HG02938 (cell line): ENCODE results near the gene OR2H1.
"Not testable (repeated sequence)": the region's sequence is repeated elsewhere in the genome, so short reads cannot be mapped to it uniquely, and the experiment has no call there.

Source experiments
- ATAC-seq: cut with Tn5 transposase; IDR thresholded peaks from one replicate; pipeline ENCODE4 v1.9.1; 2021; ENCODE audit warnings: mild to moderate bottlenecking, moderate library complexity; ENCODE audit not compliant: unreplicated experiment

OR2H1 gene

DNA sequence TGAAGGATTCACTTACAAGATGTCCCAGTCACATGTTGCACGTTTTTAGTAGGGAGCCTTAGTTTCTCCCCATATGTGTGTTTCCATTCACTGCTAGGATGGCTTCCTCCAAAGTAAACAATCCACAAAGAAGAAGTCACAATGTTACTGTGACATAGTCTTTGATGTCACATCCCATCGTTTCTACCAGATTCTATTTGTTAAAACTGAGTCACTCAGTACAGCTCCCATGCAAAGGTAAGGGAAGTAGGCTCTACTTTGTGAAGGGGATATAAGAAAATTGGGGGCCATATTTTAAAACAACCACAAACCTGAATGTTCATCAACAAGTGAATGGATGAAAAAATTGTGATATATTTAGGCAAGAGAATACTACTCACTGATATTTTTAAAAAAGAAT, at the start of gene OR2H1, which contains the start of gene OR11A1:
TSS of gene OR2H1 (plus strand) at position 185 of the 400 bp plus-strand sequence. CDS start 4,615 bp downstream, outside the sequence.
TSS of gene OR11A1 (minus strand) at position 101 of the 400 bp plus-strand sequence. CDS start 29,430 bp downstream, outside the sequence.
- no peak for ATAC-seq

DNA sequence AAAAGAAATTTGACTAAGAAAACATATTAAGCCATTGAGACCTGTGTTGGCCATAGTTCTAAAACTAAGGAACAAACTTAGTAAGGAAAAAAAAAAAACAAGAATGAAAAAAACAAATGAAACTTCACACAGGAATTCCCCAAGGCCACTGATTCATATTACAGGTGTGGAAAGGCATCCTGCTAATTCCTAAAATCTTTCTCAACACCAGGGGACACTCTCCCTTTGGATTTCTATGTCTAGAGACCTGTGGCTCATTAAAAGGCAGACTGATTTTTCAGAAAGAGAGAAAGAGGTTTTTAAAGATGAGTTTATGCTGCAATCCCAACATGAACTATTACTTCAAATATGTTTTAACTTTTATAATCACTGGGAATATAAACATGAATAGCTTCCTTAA, 42.4 kb upstream of the OR2H1 start, which contains the start of gene OR12D1:
TSS of gene OR12D1 (plus strand) at position 341 of the 400 bp plus-strand sequence.
- ATAC-seq: no peak

DNA sequence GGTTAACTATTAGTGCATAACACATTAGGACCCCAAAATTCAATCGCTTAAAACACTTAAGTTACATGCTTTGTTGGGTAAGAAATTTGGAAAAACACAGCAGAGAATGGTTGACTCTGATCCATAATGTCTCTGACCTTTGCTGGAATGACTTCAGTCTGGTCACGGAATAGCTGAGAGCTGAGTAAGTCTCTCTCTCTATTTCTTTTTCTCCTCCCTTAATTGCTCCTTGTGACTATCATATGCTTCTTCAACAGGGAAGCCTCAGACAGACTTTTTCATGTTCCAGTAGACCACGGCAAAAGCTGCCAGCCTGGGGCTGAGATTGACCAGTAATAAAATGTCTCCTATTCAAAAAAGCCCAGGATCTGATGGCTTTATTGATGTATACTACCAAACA, 37.4 kb upstream of the OR2H1 start:
- no peak for ATAC-seq

DNA sequence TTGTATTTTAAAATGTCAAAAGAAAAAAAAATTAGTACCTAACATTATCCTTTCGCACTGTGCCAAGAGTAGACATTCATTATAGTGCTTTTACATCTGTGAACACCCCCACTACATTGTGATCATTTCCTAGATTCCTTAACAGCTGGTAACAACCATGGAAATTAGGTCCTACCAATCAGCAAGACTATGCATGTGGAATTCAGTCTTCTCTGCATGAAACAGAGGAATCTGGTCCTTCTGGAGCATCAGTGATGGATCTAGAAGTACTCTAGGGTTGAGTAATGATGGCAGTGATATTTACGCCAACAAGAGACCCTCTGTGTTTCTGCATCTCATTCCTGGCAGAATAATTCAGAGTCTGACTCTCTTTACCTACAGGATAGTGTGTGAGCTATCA, 32.8 kb upstream of the OR2H1 start:
- no peak for ATAC-seq

DNA sequence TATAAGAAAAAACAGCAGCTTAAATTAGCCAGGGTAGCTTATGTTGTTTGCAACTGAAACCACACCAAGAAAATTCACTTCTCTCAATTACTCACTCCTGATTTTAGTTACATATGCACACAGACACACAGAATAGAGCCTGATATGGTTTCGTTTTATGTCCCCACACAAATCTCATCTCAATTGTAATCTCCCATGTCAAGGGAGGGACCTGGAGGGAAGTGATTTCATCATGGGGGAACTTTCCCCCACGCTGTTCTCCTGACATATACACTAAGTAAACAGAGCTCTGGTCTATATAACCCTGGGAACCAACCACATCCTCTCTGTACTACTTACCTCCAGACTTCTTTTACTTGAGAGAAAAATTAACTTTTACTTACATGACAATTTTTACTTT, 32.4 kb upstream of the OR2H1 start:
- no peak for ATAC-seq

DNA sequence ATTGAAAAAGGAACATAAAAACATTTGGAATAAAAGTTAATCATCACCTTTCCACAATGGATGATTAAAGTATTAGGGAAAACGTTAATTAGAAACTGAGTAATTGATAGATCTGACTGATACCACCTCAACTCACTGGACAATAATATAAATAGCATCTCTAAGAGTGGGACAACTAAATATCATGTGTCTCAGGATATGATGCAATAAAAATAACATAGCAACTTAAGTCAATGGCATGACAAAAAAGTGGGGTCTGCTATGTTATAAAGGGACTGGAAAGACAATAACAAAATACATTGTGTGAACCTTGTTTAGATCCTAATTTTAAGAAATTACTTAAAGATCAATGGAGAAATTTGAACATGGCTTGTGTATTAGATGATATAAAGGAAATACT, 31.9 kb upstream of the OR2H1 start:
- no peak for ATAC-seq

DNA sequence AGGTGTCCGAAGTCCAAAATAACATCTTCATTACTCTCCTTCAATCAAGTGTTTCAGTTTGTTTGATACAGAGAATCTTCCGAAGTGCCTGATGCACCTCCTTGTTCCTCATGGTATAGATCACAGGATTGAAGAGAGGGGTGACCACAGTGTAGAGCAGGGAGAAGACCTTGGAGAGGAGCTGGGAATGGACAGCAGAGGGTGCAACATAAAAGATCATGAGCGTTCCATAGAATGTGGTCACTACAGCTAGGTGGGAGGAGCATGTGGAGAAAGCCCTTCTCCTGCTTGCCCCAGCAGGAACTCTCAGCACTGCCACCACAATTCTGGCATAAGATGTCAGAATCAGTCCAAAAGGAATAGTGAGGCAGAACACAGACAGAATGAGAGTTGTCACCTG, 30.3 kb upstream of the OR2H1 start:
- no peak for ATAC-seq

DNA sequence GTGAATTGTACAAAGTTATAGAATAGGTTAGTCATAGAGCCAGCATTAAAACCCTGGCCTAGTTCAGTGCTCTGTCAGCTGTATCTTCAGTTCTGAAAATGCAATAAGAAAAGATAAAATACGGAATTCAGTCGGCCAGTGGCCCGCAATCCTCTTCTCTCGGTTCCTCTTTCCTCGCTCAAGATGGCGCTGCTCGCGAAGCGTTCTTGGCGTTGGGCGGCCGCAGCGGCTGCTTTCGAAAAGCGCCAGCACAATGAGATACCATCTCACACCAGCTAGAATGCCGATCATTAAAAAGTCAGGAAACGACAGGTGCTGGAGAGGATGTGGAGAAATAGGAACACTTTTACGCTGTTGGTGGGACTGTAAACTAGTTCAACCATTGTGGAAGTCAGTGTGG, 20.2 kb upstream of the OR2H1 start:
- ATAC-seq: not testable (repeated sequence)

DNA sequence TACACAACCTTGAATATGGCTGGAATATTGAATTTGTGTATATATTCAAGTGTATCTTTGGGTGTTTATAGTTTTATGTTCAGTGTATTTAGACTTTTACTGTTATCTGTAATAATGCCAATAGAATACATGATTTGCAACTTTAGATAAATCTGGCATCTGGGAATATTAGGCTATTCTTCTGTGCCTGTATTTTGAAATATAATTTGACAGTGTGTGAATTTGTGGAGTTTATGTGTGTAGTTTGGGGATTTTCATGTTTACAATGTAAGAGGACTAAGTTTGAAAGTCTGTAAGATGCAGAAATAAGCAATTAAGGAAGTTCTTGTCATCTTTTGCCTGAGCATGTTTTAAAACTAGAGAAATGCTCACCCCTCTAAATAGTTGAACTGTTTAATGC, 17.9 kb upstream of the OR2H1 start, which contains the start of gene OR10C1:
TSS of gene OR10C1 (plus strand) at position 301 of the 400 bp plus-strand sequence. CDS start 710 bp downstream, outside the sequence.
- ATAC-seq: no peak

DNA sequence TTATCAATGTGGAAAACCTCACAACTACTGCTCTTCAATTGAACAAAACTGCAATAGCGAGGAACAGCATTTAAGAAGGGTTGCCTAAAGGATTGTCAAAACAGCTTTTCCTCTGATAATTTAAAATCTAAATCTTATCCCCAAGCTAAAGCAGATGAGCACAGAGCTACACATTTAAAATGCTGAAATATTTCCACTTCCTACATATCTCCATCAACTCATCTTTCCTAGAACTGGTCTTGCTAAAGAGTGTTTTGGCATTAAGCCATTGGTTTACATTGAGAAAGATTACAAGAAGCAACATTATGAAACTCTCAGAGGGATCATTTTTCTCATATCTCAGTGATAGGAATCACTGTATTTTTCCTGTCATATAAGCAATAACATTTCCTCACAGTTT, 14.2 kb upstream of the OR2H1 start:
- no peak for ATAC-seq

DNA sequence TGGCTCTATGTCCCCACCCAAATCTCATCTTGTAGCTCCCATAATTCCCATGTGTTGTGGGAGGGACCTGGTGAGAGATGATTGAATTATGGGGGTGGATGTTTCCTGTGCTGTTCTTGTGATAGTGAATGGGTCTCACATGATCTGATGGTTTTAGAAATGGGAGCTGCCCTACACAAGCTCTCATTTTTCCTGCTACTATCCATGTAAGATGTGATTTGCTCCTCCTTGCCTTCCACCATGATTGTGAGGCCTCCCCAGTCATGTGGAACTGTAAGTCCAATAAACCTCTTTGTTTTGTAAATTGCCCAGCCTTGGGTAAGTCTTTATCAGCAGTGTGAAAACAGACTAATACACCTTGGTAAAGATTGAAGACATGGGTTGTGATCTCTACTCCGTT, 12.9 kb upstream of the OR2H1 start:
- not testable (repeated sequence) for ATAC-seq

DNA sequence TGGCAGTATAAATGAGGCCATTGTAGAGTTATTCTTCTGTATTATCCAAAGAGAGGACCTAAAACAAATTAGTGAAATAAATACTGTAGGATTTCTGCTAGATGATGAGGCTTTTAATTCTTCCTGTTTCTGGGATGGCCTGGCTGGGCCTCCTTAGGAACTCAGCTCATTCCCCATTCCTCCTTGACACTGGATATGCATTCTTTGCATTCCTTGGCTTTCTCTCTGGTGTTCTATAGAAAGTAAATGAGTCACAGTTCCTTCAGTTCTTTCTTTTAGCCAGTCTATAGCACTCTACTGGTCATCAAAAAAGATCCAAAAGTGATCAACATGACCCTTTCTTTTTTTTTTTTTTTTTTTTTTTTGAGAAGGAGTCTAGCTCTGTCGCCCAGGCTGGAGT, 9.3 kb upstream of the OR2H1 start:
- ATAC-seq: no peak

DNA sequence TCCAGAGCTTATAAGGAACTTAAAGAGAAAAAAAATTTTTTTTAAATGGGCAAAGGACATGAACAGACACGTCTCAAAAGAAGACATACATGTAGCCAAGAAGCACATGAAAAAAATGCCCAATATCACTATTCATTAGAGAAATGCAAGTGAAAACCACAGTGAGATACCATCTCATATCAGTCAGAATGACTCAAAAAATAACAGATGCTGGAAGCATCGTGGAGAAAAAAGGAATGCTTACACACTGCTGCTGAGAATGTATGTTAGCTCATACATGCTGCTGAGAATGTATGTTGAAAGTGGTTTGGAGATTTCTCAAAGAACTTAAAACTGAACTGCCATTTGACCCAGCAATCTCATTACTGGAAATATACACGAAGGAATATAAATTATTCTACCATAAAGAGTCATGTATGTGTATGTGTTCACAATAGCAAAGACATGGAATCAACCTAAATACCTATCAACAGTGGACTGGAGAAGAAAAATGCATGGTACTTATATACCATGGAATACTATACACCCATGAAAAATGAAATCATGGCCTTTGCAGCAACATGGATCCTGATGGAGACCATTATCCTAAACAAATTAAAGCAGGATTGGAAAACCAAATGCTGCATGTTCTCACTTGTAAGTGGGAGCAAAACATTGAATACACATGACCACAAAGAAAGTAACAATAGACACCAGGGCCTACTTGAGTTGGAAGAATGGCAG, 5.3 kb upstream of the OR2H1 start:
- ATAC-seq: no peak

DNA sequence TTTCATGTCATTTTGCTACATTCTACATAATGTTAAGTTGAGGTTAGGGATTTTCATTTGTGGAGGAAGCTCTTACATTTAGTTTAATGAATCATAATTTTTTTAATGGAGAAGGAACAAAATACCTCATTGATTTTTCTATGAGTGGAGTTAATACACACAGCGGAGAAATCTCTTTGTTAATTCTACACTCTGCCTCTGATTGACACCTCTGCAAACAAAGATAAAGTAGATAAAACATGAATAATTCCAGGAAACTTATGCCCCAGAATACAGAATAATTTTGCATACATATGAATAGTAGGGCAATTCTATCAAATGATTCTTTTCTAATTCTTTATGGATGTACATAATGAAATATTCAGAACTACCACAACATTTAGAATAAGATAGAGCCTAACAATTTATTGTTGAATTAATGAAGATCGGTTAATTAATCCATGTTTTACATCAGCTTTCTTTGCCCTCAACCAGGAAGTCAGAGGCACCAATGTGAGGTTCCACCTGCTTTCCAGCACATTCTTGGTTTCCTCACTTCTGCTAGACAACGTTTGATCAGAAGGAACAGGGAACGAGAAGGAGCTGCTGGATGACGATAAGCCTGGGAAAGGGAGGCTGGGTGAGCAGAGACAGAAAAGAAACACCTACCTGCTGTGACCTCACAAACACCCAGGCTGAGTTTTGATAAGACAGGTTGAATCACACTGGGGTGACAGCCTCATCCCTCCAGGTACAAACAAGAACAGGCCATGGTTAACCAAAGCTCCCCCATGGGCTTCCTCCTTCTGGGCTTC, 4.3 kb downstream of the OR2H1 start:
- ATAC-seq: no peak

DNA sequence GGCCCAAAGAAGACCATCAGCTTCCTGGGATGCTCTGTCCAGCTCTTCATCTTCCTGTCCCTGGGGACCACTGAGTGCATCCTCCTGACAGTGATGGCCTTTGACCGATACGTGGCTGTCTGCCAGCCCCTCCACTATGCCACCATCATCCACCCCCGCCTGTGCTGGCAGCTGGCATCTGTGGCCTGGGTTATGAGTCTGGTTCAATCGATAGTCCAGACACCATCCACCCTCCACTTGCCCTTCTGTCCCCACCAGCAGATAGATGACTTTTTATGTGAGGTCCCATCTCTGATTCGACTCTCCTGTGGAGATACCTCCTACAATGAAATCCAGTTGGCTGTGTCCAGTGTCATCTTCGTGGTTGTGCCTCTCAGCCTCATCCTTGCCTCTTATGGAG, 5.1 kb downstream of the OR2H1 start:
- no peak for ATAC-seq

DNA sequence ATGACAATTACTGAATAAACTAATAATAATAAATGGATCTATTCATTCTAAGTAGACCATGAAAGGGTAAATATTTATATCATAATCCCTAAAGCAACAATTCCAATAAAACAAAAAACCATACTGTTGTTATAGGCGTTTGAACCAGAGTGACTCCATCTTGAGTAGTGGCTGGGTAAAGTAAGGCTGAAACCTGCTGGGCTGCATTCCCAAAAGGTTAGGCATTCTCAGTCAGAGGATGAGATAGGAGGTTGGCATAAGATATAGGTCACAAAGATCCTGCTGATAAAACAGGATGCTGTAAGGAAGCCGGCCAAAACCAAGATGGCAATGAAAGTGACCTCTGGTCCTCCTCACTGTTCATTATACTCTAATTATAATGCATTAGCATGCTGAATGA, 8.3 kb downstream of the OR2H1 start:
- no peak for ATAC-seq

DNA sequence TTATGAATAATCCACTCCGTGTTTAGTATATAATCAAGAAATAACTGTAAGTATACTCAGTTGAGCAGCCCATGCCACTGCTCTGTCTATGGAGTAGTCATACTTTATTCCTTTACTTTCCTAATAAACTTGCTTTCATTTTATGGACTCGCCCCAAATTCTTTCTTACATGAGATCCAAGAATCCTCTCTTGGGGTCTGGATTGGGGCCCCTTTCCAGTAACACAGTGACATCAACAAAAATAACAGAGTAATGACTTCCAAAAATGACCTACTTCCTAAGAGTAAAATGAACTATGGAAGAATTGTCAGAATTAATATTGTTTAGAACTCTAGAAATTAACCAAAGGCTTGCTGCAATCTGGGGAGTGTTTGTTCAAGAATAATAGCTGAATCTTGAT, 8.8 kb downstream of the OR2H1 start:
- no peak for ATAC-seq

DNA sequence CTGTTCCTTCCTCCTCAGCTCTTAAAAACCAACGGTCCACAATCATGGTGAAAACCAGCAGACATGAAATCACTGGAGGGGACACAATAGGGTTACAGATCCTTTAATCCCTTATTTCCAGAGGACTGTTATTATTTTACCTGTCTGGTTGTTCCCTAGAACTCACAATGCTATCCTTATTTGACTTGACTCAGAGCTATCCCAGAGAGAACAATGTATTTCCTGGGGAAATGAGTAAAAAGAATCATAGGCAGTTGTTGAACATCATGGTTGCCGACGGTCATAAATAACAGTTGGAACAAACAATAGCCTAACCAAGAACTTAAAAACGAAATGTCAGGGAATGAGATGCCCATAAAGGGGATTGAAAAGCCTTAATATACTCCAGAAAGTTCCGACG, 9.3 kb downstream of the OR2H1 start:
- no peak for ATAC-seq

DNA sequence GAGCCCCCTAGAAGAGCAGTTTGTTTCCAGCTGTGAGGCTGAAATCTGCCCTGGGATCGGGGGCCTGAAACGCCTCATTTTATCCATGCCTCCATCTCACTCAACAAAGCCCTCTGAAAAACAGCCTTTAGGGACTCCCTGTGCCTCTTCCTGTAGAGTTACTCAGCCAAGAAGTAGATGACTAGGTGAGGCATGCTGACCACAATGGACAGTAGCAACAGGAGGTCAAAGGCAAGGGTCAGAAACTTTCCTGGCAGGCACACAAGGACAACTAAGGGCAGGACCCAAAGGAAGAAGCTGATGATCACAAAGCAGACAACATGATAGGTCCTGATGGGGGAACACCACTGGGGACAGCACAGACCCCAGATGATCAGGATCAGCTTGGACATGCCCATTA, 18.0 kb downstream of the OR2H1 start:
- no peak for ATAC-seq

DNA sequence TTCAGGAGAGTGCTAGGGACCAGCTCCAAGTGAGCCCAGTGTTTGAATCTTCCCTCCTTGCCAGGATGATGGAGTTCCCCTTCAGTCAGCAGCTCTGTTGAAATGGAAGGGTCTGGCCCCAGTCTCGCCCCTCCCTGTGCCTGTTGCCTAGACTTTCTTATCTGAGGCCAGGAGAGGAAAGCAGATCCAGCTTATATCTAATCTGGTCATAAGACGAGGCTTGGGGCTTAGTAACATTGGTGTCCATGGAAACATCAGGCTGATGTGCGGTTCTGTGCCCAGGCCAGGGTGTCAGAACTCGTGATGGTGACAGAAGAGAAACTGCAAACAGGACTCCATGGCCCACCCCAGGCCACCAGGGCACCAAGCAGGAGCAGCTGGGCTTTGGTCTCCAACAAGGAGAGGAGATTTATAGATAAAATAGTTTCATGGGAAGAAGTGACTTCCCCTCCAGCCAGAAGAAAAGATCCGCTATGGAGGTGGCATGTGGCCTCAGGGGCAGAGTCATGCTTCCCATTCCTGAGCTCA, 21.0 kb downstream of the OR2H1 start:
- ATAC-seq: no peak

DNA sequence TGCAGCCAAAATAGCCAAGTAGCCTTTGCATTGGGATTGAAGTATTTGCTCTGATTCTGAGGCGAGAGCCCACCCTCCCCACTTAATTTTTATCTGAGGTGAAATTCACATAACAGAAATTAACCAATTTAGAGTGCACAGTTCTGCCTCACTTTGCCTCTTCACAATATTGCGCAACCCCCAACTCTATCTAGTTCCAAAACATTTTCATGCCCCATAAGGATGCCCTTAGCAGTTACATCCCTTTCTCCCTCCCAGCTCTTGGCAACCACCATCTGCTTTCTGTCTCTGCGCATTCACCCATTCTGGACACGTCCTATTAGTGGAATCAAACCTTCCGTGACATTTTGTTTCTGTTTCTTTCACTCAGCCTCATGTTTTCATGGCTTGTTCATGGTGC, 21.8 kb downstream of the OR2H1 start:
- no peak for ATAC-seq

DNA sequence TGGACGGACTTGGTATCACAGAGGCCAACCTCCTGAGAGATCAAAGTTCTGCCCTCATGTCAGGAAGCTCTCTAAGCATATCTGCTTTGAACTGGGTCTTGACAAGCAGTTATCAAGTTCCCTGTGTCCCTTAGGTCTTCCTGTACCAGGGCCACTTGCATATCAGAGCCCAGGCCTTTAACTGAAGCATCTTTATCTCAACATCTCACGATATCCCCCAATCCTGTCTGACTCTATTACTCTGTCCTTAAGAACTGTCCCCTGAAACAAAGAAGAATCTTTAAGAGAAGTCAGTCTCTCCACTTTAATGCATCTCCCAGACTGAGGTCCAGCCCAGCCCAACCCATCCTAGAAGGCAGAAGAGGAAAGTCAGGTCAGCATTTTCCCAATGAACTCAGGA, 22.6 kb downstream of the OR2H1 start:
- no peak for ATAC-seq
